ENCODE data around the gene S100A9.

DNA sequence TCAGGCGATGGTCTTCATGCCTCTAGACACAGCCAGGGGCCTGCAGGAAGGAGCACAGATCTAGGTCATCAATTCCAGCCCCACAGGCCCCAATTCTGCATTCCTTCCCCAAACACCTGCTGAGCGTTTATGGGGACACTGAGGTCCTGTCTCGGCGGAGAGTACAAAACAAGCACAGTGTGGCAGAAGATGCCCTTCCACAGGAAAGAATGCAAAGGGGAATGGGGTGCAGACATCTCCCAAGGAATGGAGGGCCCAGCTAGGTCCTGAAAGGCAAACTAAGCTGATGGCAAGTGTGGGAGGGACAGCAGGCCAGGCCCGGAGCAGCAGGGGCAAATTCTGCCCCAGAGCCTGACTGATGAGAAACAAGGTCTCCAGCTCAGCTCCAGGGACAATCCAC is 36.7 kb downstream of the S100A9 start:
- TF ChIP-seq POLR2AphosphoS5 (IDR thresholded peaks at IDR 0.05) = no peak
- no peak for TF ChIP-seq CTCF (IDR thresholded peaks at IDR 0.05; ENCODE audit: poor library complexity, severe bottlenecking)
- TF ChIP-seq, protein P1, sequence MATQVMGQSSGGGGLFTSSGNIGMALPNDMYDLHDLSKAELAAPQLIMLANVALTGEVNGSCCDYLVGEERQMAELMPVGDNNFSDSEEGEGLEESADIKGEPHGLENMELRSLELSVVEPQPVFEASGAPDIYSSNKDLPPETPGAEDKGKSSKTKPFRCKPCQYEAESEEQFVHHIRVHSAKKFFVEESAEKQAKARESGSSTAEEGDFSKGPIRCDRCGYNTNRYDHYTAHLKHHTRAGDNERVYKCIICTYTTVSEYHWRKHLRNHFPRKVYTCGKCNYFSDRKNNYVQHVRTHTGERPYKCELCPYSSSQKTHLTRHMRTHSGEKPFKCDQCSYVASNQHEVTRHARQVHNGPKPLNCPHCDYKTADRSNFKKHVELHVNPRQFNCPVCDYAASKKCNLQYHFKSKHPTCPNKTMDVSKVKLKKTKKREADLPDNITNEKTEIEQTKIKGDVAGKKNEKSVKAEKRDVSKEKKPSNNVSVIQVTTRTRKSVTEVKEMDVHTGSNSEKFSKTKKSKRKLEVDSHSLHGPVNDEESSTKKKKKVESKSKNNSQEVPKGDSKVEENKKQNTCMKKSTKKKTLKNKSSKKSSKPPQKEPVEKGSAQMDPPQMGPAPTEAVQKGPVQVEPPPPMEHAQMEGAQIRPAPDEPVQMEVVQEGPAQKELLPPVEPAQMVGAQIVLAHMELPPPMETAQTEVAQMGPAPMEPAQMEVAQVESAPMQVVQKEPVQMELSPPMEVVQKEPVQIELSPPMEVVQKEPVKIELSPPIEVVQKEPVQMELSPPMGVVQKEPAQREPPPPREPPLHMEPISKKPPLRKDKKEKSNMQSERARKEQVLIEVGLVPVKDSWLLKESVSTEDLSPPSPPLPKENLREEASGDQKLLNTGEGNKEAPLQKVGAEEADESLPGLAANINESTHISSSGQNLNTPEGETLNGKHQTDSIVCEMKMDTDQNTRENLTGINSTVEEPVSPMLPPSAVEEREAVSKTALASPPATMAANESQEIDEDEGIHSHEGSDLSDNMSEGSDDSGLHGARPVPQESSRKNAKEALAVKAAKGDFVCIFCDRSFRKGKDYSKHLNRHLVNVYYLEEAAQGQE (IDR thresholded peaks at IDR 0.05; ENCODE audit: borderline replicate concordance) = no peak
- no peak for TF ChIP-seq SMC3 (conservative IDR thresholded peaks at IDR 0.05; ENCODE audit: poor library complexity)
- TF ChIP-seq EZH2 (IDR thresholded peaks at IDR 0.05; ENCODE audit: borderline replicate concordance, insufficient read depth, low read length, poor library complexity, severe bottlenecking) = no peak
- no peak for TF ChIP-seq RAD21 (conservative IDR thresholded peaks at IDR 0.05)
- TF ChIP-seq EP300 (conservative IDR thresholded peaks at IDR 0.05; ENCODE audit: poor library complexity, severe bottlenecking) = no peak

All from neural cell (in vitro differentiated cells).